Cardiac atrium fibroblast (primary cell): ENCODE measurements around the gene ZNF407. TPM values are rescaled to one million over a fixed set of nuclear protein-coding genes. Genes with fewer than 3 reads are reported as not detected.

Source experiments
- total RNA-seq: library from RNA; depleted of rRNA; stranded (reverse); fragments of >200 nt; gene quantifications from 2 replicates; pipeline ENCODE4 v1.2.3, GENCODE V29; 2015

Gene ZNF407
- total RNA-seq: 4.4 and 5.8 TPM in 2 replicates

GRCh38 chr18:74597662-74598349 lies at the start of gene ZNF407:
ZNF407 (plus strand) TSS chr18:74597870; CDS start chr18:74631020, 33,150 bp downstream.

Other genes with a start within 250 kb of the ZNF407 start
- gene DIPK1C, start 140.6 kb upstream of the ZNF407 start, total RNA-seq: not detected in 2 replicates
- gene CNDP2, start 101.5 kb upstream of the ZNF407 start, total RNA-seq: 53.1 and 66.6 TPM in 2 replicates
- not detected in 2 replicates for gene CNDP1, start 63.4 kb upstream of the ZNF407 start, total RNA-seq